Measurements from ENCODE around the gene RNF157.

GRCh38 chr17:76251478-76252039 is 11.3 kb upstream of the RNF157 start:
- TF ChIP-seq CTCF (IDR thresholded peaks at IDR 0.05) (no peak), POLR2A (IDR thresholded peaks at IDR 0.05) (no peak)

All from adrenal gland (tissue), 5 donors.